GM18858 (cell line): Measurements from ENCODE around the gene OR2T34.
A peak's percentile ranks its signal among the peaks of the same experiment; 100 is the strongest.
"Not testable (repeated sequence)": the region's sequence is repeated elsewhere in the genome, so short reads cannot be mapped to it uniquely, and the experiment has no call there.

Source experiments
- ATAC-seq: cut with Tn5 transposase; IDR thresholded peaks from one replicate; pipeline ENCODE4 v1.9.1; 2021; ENCODE audit not compliant: unreplicated experiment

The OR2T34 gene

GRCh38 chr1:248562672-248563071 lies 11.9 kb downstream of the OR2T34 start, which contains the start of gene OR2T29:
OR2T29 (minus strand) TSS chr1:248562772; CDS start chr1:248559491, 3,281 bp downstream.
- ATAC-seq, result not testable (repeated sequence)

- not testable (repeated sequence) for ATAC-seq
Measured at GRCh38 chr1:248551027-248551426, 23.5 kb downstream of the OR2T34 start.

- not testable (repeated sequence) for ATAC-seq
Measured at GRCh38 chr1:248547383-248547782, 27.2 kb downstream of the OR2T34 start.

GRCh38 chr1:248537449-248537848 lies 37.1 kb downstream of the OR2T34 start:
- peak; percentile 44 for ATAC-seq
